ENCODE measurements around the gene PDZD2.

The PDZD2 gene

DNA sequence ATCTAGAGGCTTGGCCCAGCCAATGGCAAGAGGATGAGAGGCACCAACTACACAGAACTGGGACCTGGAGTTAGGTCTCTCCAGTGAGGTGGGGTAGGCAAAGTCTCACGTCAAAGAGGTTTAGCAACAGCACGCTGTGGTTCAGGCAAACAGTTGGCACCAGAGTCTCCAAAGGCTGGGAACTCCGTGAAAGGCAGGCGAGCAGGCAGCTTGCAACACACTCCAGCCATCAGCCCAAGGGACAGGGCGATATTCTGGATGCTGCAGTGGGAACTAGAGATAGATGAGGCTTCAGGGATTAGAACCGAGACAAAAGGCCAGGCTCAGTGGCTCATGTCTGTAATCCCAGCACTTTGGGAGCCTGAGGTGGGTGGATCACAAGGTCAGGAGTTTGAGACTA is 129.1 kb downstream of the PDZD2 start:
- TF ChIP-seq, protein P1, sequence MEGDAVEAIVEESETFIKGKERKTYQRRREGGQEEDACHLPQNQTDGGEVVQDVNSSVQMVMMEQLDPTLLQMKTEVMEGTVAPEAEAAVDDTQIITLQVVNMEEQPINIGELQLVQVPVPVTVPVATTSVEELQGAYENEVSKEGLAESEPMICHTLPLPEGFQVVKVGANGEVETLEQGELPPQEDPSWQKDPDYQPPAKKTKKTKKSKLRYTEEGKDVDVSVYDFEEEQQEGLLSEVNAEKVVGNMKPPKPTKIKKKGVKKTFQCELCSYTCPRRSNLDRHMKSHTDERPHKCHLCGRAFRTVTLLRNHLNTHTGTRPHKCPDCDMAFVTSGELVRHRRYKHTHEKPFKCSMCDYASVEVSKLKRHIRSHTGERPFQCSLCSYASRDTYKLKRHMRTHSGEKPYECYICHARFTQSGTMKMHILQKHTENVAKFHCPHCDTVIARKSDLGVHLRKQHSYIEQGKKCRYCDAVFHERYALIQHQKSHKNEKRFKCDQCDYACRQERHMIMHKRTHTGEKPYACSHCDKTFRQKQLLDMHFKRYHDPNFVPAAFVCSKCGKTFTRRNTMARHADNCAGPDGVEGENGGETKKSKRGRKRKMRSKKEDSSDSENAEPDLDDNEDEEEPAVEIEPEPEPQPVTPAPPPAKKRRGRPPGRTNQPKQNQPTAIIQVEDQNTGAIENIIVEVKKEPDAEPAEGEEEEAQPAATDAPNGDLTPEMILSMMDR (IDR thresholded peaks at IDR 0.05; ENCODE audit: low read depth, low read length) = no peak
- TF ChIP-seq EZH2phosphoT487 (IDR thresholded peaks at IDR 0.05; ENCODE audit: low read depth) = no peak
- H3K9ac ChIP-seq (ENCODE audit: low read length) = no peak overlapping the region
- no peaks in the 10 kb centered on the region for H3K36me3 ChIP-seq (replicated peaks; ENCODE audit: low read depth, low read length)
- peaks cover 3% of the 10 kb centered on the region; the same call in 1 of the 2 replicates for H4K20me1 ChIP-seq (ENCODE audit: insufficient read depth, low read length)
- H3K4me1 ChIP-seq (ENCODE audit: low read length) = peaks cover 39% of the 10 kb centered on the region
- H3K4me2 ChIP-seq (ENCODE audit: low read length) = 0 out of 2 replicates have a peak overlapping the region, but pooled peaks have one; percentile 36
- H3K27ac ChIP-seq (ENCODE audit: low read length) = no peak overlapping the region
- peaks cover 12% of the 10 kb centered on the region for H3K27me3 ChIP-seq (ENCODE audit: low read depth, low read length)
- H3K4me3 ChIP-seq (ENCODE audit: low read length) = no peak overlapping the region
- H2AFZ ChIP-seq (ENCODE audit: low read depth, low read length) = no peak overlapping the region
- no peaks in the 10 kb centered on the region for H3K9me3 ChIP-seq (ENCODE audit: insufficient read depth, low read length)
- H3K79me2 ChIP-seq (ENCODE audit: low read length) = no peaks in the 10 kb centered on the region

DNA sequence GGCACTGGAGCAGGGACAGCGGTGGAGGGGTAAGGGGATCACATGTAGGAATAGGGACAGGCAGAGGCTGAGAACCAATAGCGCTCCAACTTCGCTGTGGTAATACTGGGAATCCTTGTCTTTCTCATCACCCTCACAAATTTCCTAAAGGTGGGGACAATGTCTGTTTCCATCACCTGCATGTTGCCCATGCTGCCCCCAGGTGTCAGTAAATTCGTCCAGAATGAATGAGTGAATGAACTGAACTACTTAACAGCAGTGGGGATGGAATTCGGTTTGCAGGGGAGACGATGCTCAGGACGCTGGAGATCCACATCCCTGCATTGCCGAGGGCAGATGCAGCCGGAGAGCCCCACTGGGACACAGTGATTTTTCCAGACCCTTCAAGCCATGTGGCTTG is 129.9 kb downstream of the PDZD2 start:
- no peaks in the 10 kb centered on the region for H3K79me2 ChIP-seq (ENCODE audit: low read length)
- no peak overlapping the region for H3K4me2 ChIP-seq (ENCODE audit: low read length)
- peaks cover 39% of the 10 kb centered on the region for H3K4me1 ChIP-seq (ENCODE audit: low read length)
- H3K27ac ChIP-seq (ENCODE audit: low read length) = no peak overlapping the region
- H4K20me1 ChIP-seq (ENCODE audit: insufficient read depth, low read length) = peaks cover 3% of the 10 kb centered on the region; the same call in 1 of the 2 replicates
- H2AFZ ChIP-seq (ENCODE audit: low read depth, low read length) = no peak overlapping the region
- H3K36me3 ChIP-seq (replicated peaks; ENCODE audit: low read depth, low read length) = no peaks in the 10 kb centered on the region
- H3K9me3 ChIP-seq (ENCODE audit: insufficient read depth, low read length) = no peaks in the 10 kb centered on the region
- TF ChIP-seq EZH2phosphoT487 (IDR thresholded peaks at IDR 0.05; ENCODE audit: low read depth) = no peak
- TF ChIP-seq, protein P1 (IDR thresholded peaks at IDR 0.05; ENCODE audit: low read depth, low read length) = no peak; the same call in 1 of the 2 replicates
- no peak overlapping the region for H3K9ac ChIP-seq (ENCODE audit: low read length)
- H3K4me3 ChIP-seq (ENCODE audit: low read length) = no peak overlapping the region
- H3K27me3 ChIP-seq (ENCODE audit: low read depth, low read length) = peaks cover 14% of the 10 kb centered on the region

DNA sequence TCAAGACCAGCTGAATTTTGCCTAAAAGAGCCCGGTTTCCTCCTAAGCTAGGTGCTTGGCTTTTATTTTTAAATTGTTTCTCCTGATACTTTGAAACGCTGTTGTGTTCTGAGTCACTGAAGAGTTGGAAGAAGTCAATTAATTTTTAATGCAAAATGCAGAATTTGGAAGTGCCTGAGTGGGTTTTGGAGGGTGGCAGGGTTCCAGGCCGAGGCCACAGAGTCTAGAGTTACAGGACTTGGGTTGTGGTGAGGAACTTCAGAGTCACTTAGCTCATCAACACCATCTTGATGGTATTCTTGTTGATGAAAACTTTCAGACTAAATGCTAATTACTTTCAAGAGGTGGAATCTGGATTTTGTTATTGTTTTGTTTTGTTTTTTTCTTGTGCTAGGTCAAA is 130.6 kb downstream of the PDZD2 start:
- Histone ChIP-seq H3K36me3 (replicated peaks; ENCODE audit: low read depth, low read length) (no peaks in the 10 kb centered on the region), H3K4me1 (ENCODE audit: low read length) (peaks cover 39% of the 10 kb centered on the region), H3K27me3 (ENCODE audit: low read depth, low read length) (peaks cover 17% of the 10 kb centered on the region), H3K4me3 (ENCODE audit: low read length) (no peak overlapping the region), H3K9ac (ENCODE audit: low read length) (no peak overlapping the region), H3K4me2 (ENCODE audit: low read length) (no peak overlapping the region), H2AFZ (ENCODE audit: low read depth, low read length) (no peak overlapping the region), H3K9me3 (ENCODE audit: insufficient read depth, low read length) (no peaks in the 10 kb centered on the region), H3K27ac (ENCODE audit: low read length) (no peak overlapping the region), H4K20me1 (ENCODE audit: insufficient read depth, low read length) (peaks cover 3% of the 10 kb centered on the region; the same call in 1 of the 2 replicates), H3K79me2 (ENCODE audit: low read length) (no peaks in the 10 kb centered on the region)
- TF ChIP-seq EZH2phosphoT487 (IDR thresholded peaks at IDR 0.05; ENCODE audit: low read depth) = no peak
- TF ChIP-seq, protein P1 (IDR thresholded peaks at IDR 0.05; ENCODE audit: low read depth, low read length) = no peak

DNA sequence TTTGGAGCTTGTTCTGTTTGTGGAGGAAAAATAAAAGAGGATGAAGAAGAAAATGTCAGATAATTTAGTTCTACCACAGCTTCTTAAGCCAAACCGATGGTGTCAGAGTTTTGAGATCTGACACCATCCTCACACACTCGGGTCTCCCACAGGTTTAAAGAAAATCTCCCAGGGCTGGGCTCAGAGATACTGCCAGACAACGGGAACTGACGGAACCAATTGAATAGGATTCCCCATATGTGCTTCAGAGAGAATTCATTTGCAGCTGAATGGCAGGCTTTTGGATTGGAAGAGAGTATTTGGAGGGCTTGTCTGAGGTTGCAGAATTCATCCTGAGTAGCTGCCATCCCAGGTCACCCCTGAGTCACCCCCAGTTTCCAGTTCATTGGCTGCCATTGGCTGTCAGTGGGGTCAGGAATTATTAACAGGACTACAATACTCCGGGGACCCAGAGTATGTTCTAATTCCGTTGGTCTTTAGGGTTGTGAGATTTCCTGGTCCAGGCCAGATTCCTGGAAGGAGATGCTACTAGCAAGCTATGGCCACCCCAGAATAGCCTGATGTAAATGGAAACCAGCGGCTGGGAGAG is 131.3 kb downstream of the PDZD2 start:
- Histone ChIP-seq H4K20me1 (ENCODE audit: insufficient read depth, low read length) (peaks cover 3% of the 10 kb centered on the region; the same call in 1 of the 2 replicates), H3K9ac (ENCODE audit: low read length) (no peak overlapping the region), H3K27me3 (ENCODE audit: low read depth, low read length) (peaks cover 17% of the 10 kb centered on the region), H2AFZ (ENCODE audit: low read depth, low read length) (no peak overlapping the region), H3K27ac (ENCODE audit: low read length) (no peak overlapping the region), H3K9me3 (ENCODE audit: insufficient read depth, low read length) (no peaks in the 10 kb centered on the region), H3K4me1 (ENCODE audit: low read length) (peaks cover 39% of the 10 kb centered on the region), H3K36me3 (replicated peaks; ENCODE audit: low read depth, low read length) (no peaks in the 10 kb centered on the region), H3K4me2 (ENCODE audit: low read length) (peak overlapping the region; percentile 69; the same call in 1 of the 2 replicates), H3K79me2 (ENCODE audit: low read length) (no peaks in the 10 kb centered on the region), H3K4me3 (ENCODE audit: low read length) (no peak overlapping the region)
- TF ChIP-seq, protein P1 (IDR thresholded peaks at IDR 0.05; ENCODE audit: low read depth, low read length) = no peak
- TF ChIP-seq EZH2phosphoT487 (IDR thresholded peaks at IDR 0.05; ENCODE audit: low read depth) = no peak

Data from OCI-LY3 (cell line).